ENCODE measurements around the gene TEKT5. TPM values are rescaled to one million over a fixed set of nuclear protein-coding genes. Genes with fewer than 3 reads are reported as not detected.

TEKT5 gene
- total and polyA plus RNA-seq, 11 donors, result 0.51 to 2.8 TPM; not detected in 9

GRCh38 chr16:10665166-10665565, 29.6 kb downstream of the TEKT5 start:
- ATAC-seq, result no peak
- H3K4me1 ChIP-seq, result peaks cover 0 to 6% (median 0%) of the 10 kb centered on the region in 12 donors
- no peak overlapping the region for H3K4me3 ChIP-seq
- H3K27ac ChIP-seq, result no peak overlapping the region
- no peak for TF ChIP-seq CTCF (IDR thresholded peaks at IDR 0.05)
- TF ChIP-seq POLR2A (IDR thresholded peaks at IDR 0.05), result no peak
- WGBS, 4 donors, result 75 to 79% (median 78%) methylated on average over 7 of the region's 7 CpGs
- H3K27me3 ChIP-seq, result no peaks in the 10 kb centered on the region
- no peak for DNase-seq
- intact Hi-C loops (cut with DNase I), result loop anchor here in 1 of 10 donors (5.0 kb wide), 1 partner anchor 252 kb away; no protein-coding TSS in a partner anchor
- H3K9me3 ChIP-seq, result no peaks in the 10 kb centered on the region
- no peaks in the 10 kb centered on the region for H3K36me3 ChIP-seq

GRCh38 chr16:10664720-10665126, 30.0 kb downstream of the TEKT5 start:
- no peak overlapping the region for H3K27ac ChIP-seq
- ATAC-seq (no peak), DNase-seq (no peak)
- no peaks in the 10 kb centered on the region for H3K36me3 ChIP-seq
- H3K4me1 ChIP-seq, result peaks cover 0 to 6% (median 0%) of the 10 kb centered on the region in 12 donors
- intact Hi-C loops (cut with DNase I), result loop anchor here in 1 of 10 donors (5.0 kb wide), 1 partner anchor 253 kb away; no protein-coding TSS in a partner anchor
- TF ChIP-seq CTCF (IDR thresholded peaks at IDR 0.05) (no peak), POLR2A (IDR thresholded peaks at IDR 0.05) (no peak)
- 86 to 98% (median 92%) methylated on average over 2 of the region's 2 CpGs for WGBS, 4 donors
- no peaks in the 10 kb centered on the region for H3K27me3 ChIP-seq
- H3K9me3 ChIP-seq, result no peaks in the 10 kb centered on the region
- H3K4me3 ChIP-seq, result no peak overlapping the region

- H3K36me3 ChIP-seq, result no peaks in the 10 kb centered on the region
- peaks cover 0 to 6% (median 0%) of the 10 kb centered on the region in 12 donors for H3K4me1 ChIP-seq
- no peak for DNase-seq
- intact Hi-C loops (cut with DNase I), result no loop called here
- H3K27me3 ChIP-seq, result no peaks in the 10 kb centered on the region
- no peak overlapping the region for H3K27ac ChIP-seq
- no peak for TF ChIP-seq CTCF (IDR thresholded peaks at IDR 0.05)
- no peak for TF ChIP-seq POLR2A (IDR thresholded peaks at IDR 0.05)
- WGBS, 4 donors, result 66 to 79% (median 73%) methylated on average over 4 of the region's 4 CpGs
- no peak overlapping the region for H3K4me3 ChIP-seq
- no peak for ATAC-seq
- H3K9me3 ChIP-seq, result no peaks in the 10 kb centered on the region
Measured at GRCh38 chr16:10663744-10664143, 31.0 kb downstream of the TEKT5 start.

- TF ChIP-seq CTCF (IDR thresholded peaks at IDR 0.05) (no peak), POLR2A (IDR thresholded peaks at IDR 0.05) (no peak)
- DNase-seq (no peak), ATAC-seq (peak in 1 of 4 donors; percentile 22)
- no peak overlapping the region for H3K4me3 ChIP-seq
- no peak overlapping the region for H3K27ac ChIP-seq
- no peaks in the 10 kb centered on the region for H3K36me3 ChIP-seq
- no peaks in the 10 kb centered on the region for H3K27me3 ChIP-seq
- H3K9me3 ChIP-seq, result no peaks in the 10 kb centered on the region
- intact Hi-C loops (cut with DNase I), result no loop called here
- 30 to 57% (median 51%) methylated on average over 1 of the region's 1 CpG for WGBS, 4 donors
- peaks cover 0 to 6% (median 0%) of the 10 kb centered on the region in 12 donors for H3K4me1 ChIP-seq
Measured at GRCh38 chr16:10663146-10663545, 31.6 kb downstream of the TEKT5 start.

Measured in heart left ventricle (tissue), 16 donors.